OCI-LY3 (cell line): ENCODE results near the gene RFTN2.

Source experiments
- H2AFZ ChIP-seq: fragments of 200-600, 300-600 bp; shearing (Covaris generic); 2 replicates; pipeline ENCODE4 v1.6.0; 2014; ENCODE audit warnings: antibody characterized with exemption, low read depth, low read length
- H3K27ac ChIP-seq: fragments of 200-600, 300-600 bp; sonication (generic); 2 replicates; pipeline ENCODE4 v1.5.1; 2014; ENCODE audit warnings: mild to moderate bottlenecking, low read length, moderate library complexity, mixed read lengths
- H3K27me3 ChIP-seq: fragments of 200-600, 300-600 bp; sonication (generic); 2 replicates; pipeline ENCODE4 v1.6.1; 2014; ENCODE audit warnings: low read depth, low read length, mixed read lengths
- H3K36me3 ChIP-seq: fragments of 200-600, 300-600 bp; sonication (generic); replicated peaks from 2 replicates; pipeline ENCODE3; 2014; ENCODE audit warnings: low read depth, low read length, mixed read lengths
- H3K4me1 ChIP-seq: fragments of 300-600, 200-600 bp; sonication (generic); 2 replicates; pipeline ENCODE4 v1.6.1; 2014; ENCODE audit warnings: low read length, mixed read lengths
- H3K4me2 ChIP-seq: fragments of 200-600, 300-600 bp; sonication (generic); 2 replicates; pipeline ENCODE4 v1.6.1; 2014; ENCODE audit warnings: low read length, mixed read lengths
- H3K4me3 ChIP-seq: fragments of 300-600, 200-600 bp; sonication (generic); 2 replicates; pipeline ENCODE4 v1.5.1; 2014; ENCODE audit warnings: antibody characterized with exemption, mild to moderate bottlenecking, low read length, moderate library complexity
- H3K79me2 ChIP-seq: fragments of 300-600, 200-600 bp; shearing (Covaris generic); 2 replicates; pipeline ENCODE4 v1.6.1; 2014; ENCODE audit warnings: mild to moderate bottlenecking, low read length, mixed read lengths
- H3K9ac ChIP-seq: fragments of 300-600, 200-600 bp; shearing (Covaris generic); 2 replicates; pipeline ENCODE4 v1.6.0; 2014; ENCODE audit warnings: mild to moderate bottlenecking, low read length, moderate library complexity
- H3K9me3 ChIP-seq: fragments of 200-600, 300-600 bp; shearing (Covaris generic); 2 replicates; pipeline ENCODE4 v1.6.1; 2014; ENCODE audit warnings: low read length, mixed read lengths; ENCODE audit not compliant: insufficient read depth
- H4K20me1 ChIP-seq: fragments of 200-600, 300-600 bp; sonication (generic); 2 replicates; pipeline ENCODE4 v1.6.1; 2016; ENCODE audit warnings: low read length, mixed read lengths; ENCODE audit not compliant: insufficient read depth
- CTCF ChIP-seq: fragments of 200-600, 300-600 bp; sonication (generic); IDR thresholded peaks from 2 replicates; pipeline ENCODE4 v1.5.1; 2014; ENCODE audit warnings: antibody characterized with exemption, low read length, low read depth
- EZH2phosphoT487 ChIP-seq: fragments of 200-600 bp; shearing (Covaris generic); IDR thresholded peaks from 2 replicates; pipeline ENCODE4 v1.6.1; 2018; ENCODE audit warnings: antibody characterized with exemption, mixed run types, low read depth

The RFTN2 gene

GRCh38 chr2:197543206-197543605 is 132.2 kb downstream of the RFTN2 start:
- H2AFZ ChIP-seq: no peak overlapping the region
- H3K4me3 ChIP-seq: no peak overlapping the region
- no peak overlapping the region for H3K4me2 ChIP-seq
- no peaks in the 10 kb centered on the region for H3K27me3 ChIP-seq
- no peaks in the 10 kb centered on the region for H3K9me3 ChIP-seq
- H3K4me1 ChIP-seq: no peaks in the 10 kb centered on the region
- H3K27ac ChIP-seq: no peak overlapping the region
- TF ChIP-seq CTCF: no peak
- TF ChIP-seq EZH2phosphoT487: no peak
- no peak overlapping the region for H3K9ac ChIP-seq
- peaks cover 10% of the 10 kb centered on the region for H3K79me2 ChIP-seq
- H4K20me1 ChIP-seq: peaks cover 8% of the 10 kb centered on the region; the same call in 1 of the 2 replicates
- peaks cover 30% of the 10 kb centered on the region for H3K36me3 ChIP-seq

GRCh38 chr2:197539734-197540133 is 135.7 kb downstream of the RFTN2 start:
- H3K27me3 ChIP-seq: no peaks in the 10 kb centered on the region
- peaks cover 8% of the 10 kb centered on the region for H4K20me1 ChIP-seq
- H3K79me2 ChIP-seq: peaks cover 13% of the 10 kb centered on the region
- no peaks in the 10 kb centered on the region for H3K4me1 ChIP-seq
- H3K27ac ChIP-seq: no peak overlapping the region
- no peaks in the 10 kb centered on the region for H3K9me3 ChIP-seq
- H3K4me2 ChIP-seq: no peak overlapping the region
- H3K36me3 ChIP-seq: peaks cover 35% of the 10 kb centered on the region
- TF ChIP-seq EZH2phosphoT487 (no peak), CTCF (no peak)
- no peak overlapping the region for H3K9ac ChIP-seq
- H2AFZ ChIP-seq: no peak overlapping the region
- H3K4me3 ChIP-seq: no peak overlapping the region

GRCh38 chr2:197538412-197538811 is 137.0 kb downstream of the RFTN2 start:
- no peak overlapping the region for H3K27ac ChIP-seq
- no peaks in the 10 kb centered on the region for H3K27me3 ChIP-seq
- H2AFZ ChIP-seq: no peak overlapping the region
- no peak for TF ChIP-seq EZH2phosphoT487
- H3K4me2 ChIP-seq: no peak overlapping the region
- peaks cover 8% of the 10 kb centered on the region for H4K20me1 ChIP-seq
- no peak overlapping the region for H3K4me3 ChIP-seq
- no peak overlapping the region for H3K9ac ChIP-seq
- no peaks in the 10 kb centered on the region for H3K4me1 ChIP-seq
- no peaks in the 10 kb centered on the region for H3K9me3 ChIP-seq
- H3K79me2 ChIP-seq: peaks cover 21% of the 10 kb centered on the region
- H3K36me3 ChIP-seq: peaks cover 34% of the 10 kb centered on the region
